Heart left ventricle (tissue), 16 donors: ENCODE data around the gene THPO. TPM values are rescaled to one million over a fixed set of nuclear protein-coding genes. Genes with fewer than 3 reads are reported as not detected.

Source experiments
- ATAC-seq, 4 donors: fragments of 200-7000 bp; cut with Tn5 transposase; one replicate each; pipeline ENCODE4 v1.9.1; 2020 to 2022; ENCODE audit warnings: moderate library complexity in 4 of 4, mild to moderate bottlenecking in 3 of 4, moderate number of reproducible peaks in 1 of 4
- DNase-seq, 5 donors: peaks; one replicate each; pipeline ENCODE4 v3.0.0-alpha.2; 2020
- H3K27ac ChIP-seq, 12 donors: fragments of 200-600 bp; sonication (generic) in 4 of 12; one replicate each; pipeline versions ENCODE4 v1.5.0 to v1.8.0; 2016 to 2022; ENCODE audit warnings: mild to moderate bottlenecking in 2 of 12
- H3K27me3 ChIP-seq, 9 donors: fragments of 200-600 bp; sonication (generic) in 2 of 9; one replicate each; pipeline versions ENCODE4 v1.5.1 to v1.8.0; 2016 to 2022; ENCODE audit warnings: mild to moderate bottlenecking in 3 of 9
- H3K36me3 ChIP-seq, 9 donors: fragments of 200-600 bp; sonication (generic) in 2 of 9; one replicate each; pipeline versions ENCODE4 v1.5.0 to v1.8.0; 2018 to 2022; ENCODE audit warnings: mild to moderate bottlenecking in 2 of 9
- H3K4me1 ChIP-seq, 12 donors: fragments of 200-600 bp; sonication (generic) in 4 of 12; one replicate each; pipeline versions ENCODE4 v1.5.0 to v1.8.0; 2016 to 2022; ENCODE audit warnings: mild to moderate bottlenecking in 3 of 12
- H3K4me3 ChIP-seq, 12 donors: fragments of 200-600 bp; sonication (generic) in 4 of 12; one replicate each; pipeline versions ENCODE4 v1.5.0 to v1.8.0; 2017 to 2022; ENCODE audit warnings: mild to moderate bottlenecking in 9 of 12, moderate library complexity in 4 of 12
- H3K9me3 ChIP-seq, 12 donors: fragments of 200-600 bp; sonication (generic) in 4 of 12; one replicate each; pipeline versions ENCODE4 v1.5.0 to v1.8.0; 2016 to 2022; ENCODE audit warnings: mild to moderate bottlenecking in 1 of 12
- CTCF ChIP-seq, 12 donors: fragments of 200-600 bp; sonication (generic) in 4 of 12; IDR thresholded peaks; one replicate each; pipeline versions ENCODE4 v1.5.0 to v1.8.0; 2018 to 2022; ENCODE audit warnings: antibody characterized with exemption in 12 of 12, mild to moderate bottlenecking in 5 of 12
- POLR2A ChIP-seq, 2 donors: fragments of 450-650 bp; IDR thresholded peaks; one replicate each; pipeline ENCODE4 v1.6.1; 2017; ENCODE audit warnings: antibody characterized with exemption in 2 of 2, mild to moderate bottlenecking in 2 of 2, moderate library complexity in 2 of 2
- WGBS, 4 donors: extraction: QIAGEN DNeasy Blood & Tissue Kit in 2 of 4; methylation state at CpG; one replicate each; pipeline versions ENCODE4 v1.1.5 to v1.1.7; 2013 to 2018; 5-methylcytosine and 5-hydroxymethylcytosine counted together
- intact Hi-C, 10 donors: fragments of 100-400 bp; cut with DNase I; formaldehyde crosslinking; loops; one replicate each; pipeline versions ENCODE4 v1.11.1 to v1.14.2; 2022
- polyA plus RNA-seq, 2 donors: library from polyadenylated mRNA; stranded (reverse); fragments of 200-250 nt; gene quantifications; one replicate each; pipeline ENCODE4 v1.2.3, GENCODE V29; 2013
- total RNA-seq, 9 donors: library from RNA; depleted of rRNA in 2 of 9; stranded (reverse); fragments of >200 nt in 2 of 9; fragmentation: NEBNext Ultra II Directional in 3 of 9; extraction: Animal tissue kit (Norgen Biotek cat#: 25700) in 3 of 9; gene quantifications; one replicate each; pipeline versions ENCODE4 v1.1.0 to v1.2.4, GENCODE V29; 2016 to 2023
- donor health status: ischemic (EF 13 %, LVEDD 7.1; RV severe dilation, severe dysfunction).
- donor health status: healthy with polysubstance abuse.
- donor health status: DM: no; HTN: yes; CAD: no.
- donor health status: DM: no; HTN: no; CAD: no.
- donor health status: ischemic (EF 25% LVEDD 6.9; RV normal size, moderate dysfunction).
- donor health status: ischemic (EF 25% LVEDD 5.7; RV mildly dilated, moderate dysfunction).
- donor health status: healthy.
- donor health status: DM: yes; HTN: yes; CAD: no.
- donor health status: ischemic (EF 35%, LVEDD 5.7; RV mildly dilated, moderate dysfunction).
- donor health status: nonischemic (EF 11% LVEDD 7.7; RV severe dilation, severe dysfunction).
- donor health status: DM: yes; HTN: yes; CAD: no.
- donor health status: PGD.
- donor health status: ischemic (EF 29% LVEDD 5.4; RV normal size, mild dysfunction).
- donor health status: nonischemic (EF 23%, LVEDD 6.1; RV moderate dilation, normal function).

THPO gene
- total and polyA plus RNA-seq, 11 donors, result 0.12 to 0.68 (median 0.28) TPM; not detected in 5

DNA sequence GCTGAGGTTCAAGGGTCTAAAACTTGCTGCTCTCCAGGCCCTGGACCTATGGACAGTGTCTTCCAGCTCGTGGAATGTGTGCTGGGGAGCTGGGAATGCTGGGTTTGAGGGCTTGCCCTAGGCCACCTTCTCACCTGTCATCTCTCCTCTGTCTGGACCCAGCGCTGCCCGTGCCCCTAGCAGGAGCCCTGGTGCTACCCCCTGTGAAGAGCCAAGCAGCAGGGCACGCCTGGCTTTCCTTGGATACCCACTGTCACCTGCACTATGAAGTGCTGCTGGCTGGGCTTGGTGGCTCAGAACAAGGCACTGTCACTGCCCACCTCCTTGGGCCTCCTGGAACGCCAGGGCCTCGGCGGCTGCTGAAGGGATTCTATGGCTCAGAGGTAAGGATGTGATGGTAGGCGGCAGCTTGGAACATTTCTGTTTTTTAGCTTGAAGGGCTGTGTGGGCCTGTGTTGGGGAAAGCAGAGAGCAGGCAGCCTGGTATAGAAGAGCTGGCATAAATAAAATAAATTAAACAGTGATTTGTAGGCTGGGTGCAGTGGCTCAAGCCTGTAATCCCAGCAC is 6.9 kb upstream of the THPO start:
- DNase-seq (no peak), ATAC-seq (no peak)
- intact Hi-C loops, result no loop called here
- WGBS, 4 donors, result 87 to 96% (median 91%) methylated on average over 5 to 8 of the region's 8 CpGs
- Histone ChIP-seq H3K4me3 (no peak overlapping the region), H3K36me3 (peaks cover 0 to 28% (median 0%) of the 10 kb centered on the region in 9 donors), H3K4me1 (peaks cover 0 to 20% (median 13%) of the 10 kb centered on the region in 12 donors), H3K9me3 (no peaks in the 10 kb centered on the region), H3K27ac (no peak overlapping the region), H3K27me3 (peaks cover 0 to 36% (median 19%) of the 10 kb centered on the region in 9 donors)
- TF ChIP-seq POLR2A (IDR thresholded peaks at IDR 0.05) (no peak), CTCF (IDR thresholded peaks at IDR 0.05) (no peak)

GRCh38 chr3:184384342-184384741 is 6.3 kb upstream of the THPO start:
- H3K36me3 ChIP-seq, result peaks cover 0 to 28% (median 0%) of the 10 kb centered on the region in 9 donors
- intact Hi-C loops, result no loop called here
- H3K27ac ChIP-seq, result no peak overlapping the region
- no peak for ATAC-seq
- H3K4me1 ChIP-seq, result peaks cover 0 to 25% (median 15%) of the 10 kb centered on the region in 12 donors
- no peak for DNase-seq
- peaks cover 0 to 38% (median 21%) of the 10 kb centered on the region in 9 donors for H3K27me3 ChIP-seq
- WGBS, 4 donors, result 84 to 91% (median 86%) methylated on average over 9 of the region's 9 CpGs
- no peak overlapping the region for H3K4me3 ChIP-seq
- H3K9me3 ChIP-seq, result no peaks in the 10 kb centered on the region
- no peak for TF ChIP-seq CTCF (IDR thresholded peaks at IDR 0.05)
- TF ChIP-seq POLR2A (IDR thresholded peaks at IDR 0.05), result no peak

DNA sequence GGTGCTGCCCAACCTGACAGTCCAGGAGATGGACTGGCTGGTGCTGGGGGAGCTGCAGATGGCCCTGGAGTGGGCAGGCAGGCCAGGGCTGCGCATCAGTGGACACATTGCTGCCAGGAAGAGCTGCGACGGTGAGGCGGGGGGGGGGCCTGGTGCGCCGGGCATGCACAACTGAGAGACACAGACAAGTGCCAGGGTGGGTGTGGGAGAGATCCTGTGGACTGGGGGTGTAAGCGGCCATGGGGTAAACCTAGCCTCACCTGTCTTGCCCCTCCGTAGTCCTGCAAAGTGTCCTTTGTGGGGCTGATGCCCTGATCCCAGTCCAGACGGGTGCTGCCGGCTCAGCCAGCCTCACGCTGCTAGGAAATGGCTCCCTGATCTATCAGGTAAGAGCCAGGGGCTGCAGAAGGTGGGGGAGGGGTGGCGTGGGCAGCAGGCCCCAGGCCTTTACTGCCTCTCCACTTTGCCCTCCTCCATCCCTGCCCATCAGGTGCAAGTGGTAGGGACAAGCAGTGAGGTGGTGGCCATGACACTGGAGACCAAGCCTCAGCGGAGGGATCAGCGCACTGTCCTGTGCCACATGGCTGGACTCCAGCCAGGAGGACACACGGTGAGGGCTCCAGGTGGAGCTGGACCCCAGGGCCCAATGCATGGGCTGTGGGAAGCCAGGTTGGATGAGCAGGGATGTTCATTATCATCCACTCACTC is 5.2 kb upstream of the THPO start:
- DNase-seq (no peak), ATAC-seq (no peak)
- 92 to 98% (median 93%) methylated on average over 8 to 15 of the region's 15 CpGs for WGBS, 4 donors
- Histone ChIP-seq H3K27me3 (peaks cover 0 to 49% (median 25%) of the 10 kb centered on the region in 9 donors), H3K36me3 (peaks cover 0 to 28% (median 0%) of the 10 kb centered on the region in 9 donors), H3K4me1 (peaks cover 0 to 33% (median 21%) of the 10 kb centered on the region in 12 donors), H3K9me3 (no peaks in the 10 kb centered on the region), H3K27ac (no peak overlapping the region), H3K4me3 (no peak overlapping the region)
- TF ChIP-seq POLR2A (IDR thresholded peaks at IDR 0.05), result no peak
- no peak for TF ChIP-seq CTCF (IDR thresholded peaks at IDR 0.05)
- intact Hi-C loops, result no loop called here

DNA sequence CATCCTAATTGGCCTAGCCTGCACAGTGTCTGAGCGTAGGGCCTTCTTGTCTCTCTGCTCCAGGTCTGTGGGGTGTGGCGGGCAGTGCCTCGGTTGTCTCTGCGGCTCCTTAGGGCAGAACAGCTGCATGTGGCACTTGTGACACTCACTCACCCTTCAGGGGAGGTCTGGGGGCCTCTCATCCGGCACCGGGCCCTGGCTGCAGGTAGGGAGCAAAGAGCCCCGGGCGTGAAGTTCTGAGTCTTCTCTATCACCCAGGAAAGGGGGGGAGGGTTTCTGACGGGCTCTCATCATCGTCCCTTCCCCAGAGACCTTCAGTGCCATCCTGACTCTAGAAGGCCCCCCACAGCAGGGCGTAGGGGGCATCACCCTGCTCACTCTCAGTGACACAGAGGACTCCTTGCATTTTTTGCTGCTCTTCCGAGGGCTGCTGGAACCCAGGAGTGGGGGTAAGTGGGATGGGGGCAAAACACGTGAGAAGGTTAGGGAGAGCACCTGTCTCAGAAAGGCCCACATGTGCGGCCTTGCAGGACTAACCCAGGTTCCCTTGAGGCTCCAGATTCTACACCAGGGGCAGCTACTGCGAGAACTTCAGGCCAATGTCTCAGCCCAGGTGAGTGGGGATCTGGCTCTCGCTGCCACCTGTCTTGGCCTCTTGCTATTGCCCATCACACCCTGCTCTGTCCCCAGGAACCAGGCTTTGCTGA is 4.5 kb upstream of the THPO start:
- 89 to 96% (median 91%) methylated on average over 12 to 16 of the region's 16 CpGs for WGBS, 4 donors
- TF ChIP-seq POLR2A (IDR thresholded peaks at IDR 0.05), result no peak
- TF ChIP-seq CTCF (IDR thresholded peaks at IDR 0.05), result no peak
- no peak for DNase-seq
- ATAC-seq, result no peak
- H3K27ac ChIP-seq, result peak overlapping the region in 2 of 12 donors; percentile 12 to 54
- peaks cover 0 to 24% (median 0%) of the 10 kb centered on the region in 9 donors for H3K36me3 ChIP-seq
- H3K9me3 ChIP-seq, result no peaks in the 10 kb centered on the region
- intact Hi-C loops, result no loop called here
- H3K4me3 ChIP-seq, result no peak overlapping the region
- H3K27me3 ChIP-seq, result peaks cover 0 to 53% (median 28%) of the 10 kb centered on the region in 9 donors
- peaks cover 0 to 40% (median 26%) of the 10 kb centered on the region in 12 donors for H3K4me1 ChIP-seq
